IgD-negative memory B cell (primary cell): ENCODE results near the gene PHF3. TPM values are rescaled to one million over a fixed set of nuclear protein-coding genes. Genes with fewer than 3 reads are reported as not detected.
"Not testable (repeated sequence)": the region's sequence is repeated elsewhere in the genome, so short reads cannot be mapped to it uniquely, and the experiment has no call there.

Experiments
- H3K27ac Mint-ChIP-seq, 3 donors: one replicate each; pipeline ENCODE4 v1.8.0; 2020 to 2022; ENCODE audit warnings: mild to moderate bottlenecking in 3 of 3, mixed read lengths in 3 of 3, moderate library complexity in 1 of 3
- H3K27me3 Mint-ChIP-seq: one replicate; pipeline ENCODE4 v1.8.0; 2021; ENCODE audit warnings: mixed read lengths
- H3K36me3 Mint-ChIP-seq: one replicate; pipeline ENCODE4 v1.8.0; 2020; ENCODE audit warnings: mild to moderate bottlenecking, mixed read lengths
- H3K4me1 Mint-ChIP-seq, 3 donors: one replicate each; pipeline ENCODE4 v1.8.0; 2020 to 2022; ENCODE audit warnings: mixed read lengths in 3 of 3, mild to moderate bottlenecking in 1 of 3
- H3K4me3 Mint-ChIP-seq, 4 donors: one replicate each; pipeline ENCODE4 v1.8.0; 2020 to 2022; ENCODE audit warnings: mild to moderate bottlenecking in 4 of 4, mixed read lengths in 4 of 4, moderate library complexity in 3 of 4
- H3K9me3 Mint-ChIP-seq, 3 donors: one replicate each; pipeline ENCODE4 v1.8.0; 2020 to 2021; ENCODE audit warnings: mixed read lengths in 3 of 3, mild to moderate bottlenecking in 1 of 3
- polyA plus RNA-seq: library from polyadenylated mRNA; unstranded; fragments of 300-500 nt; fragmentation: Illumina TruSeq; gene quantifications from one replicate; pipeline ENCODE4 v1.2.3, GENCODE V29; 2021

Gene PHF3
- polyA plus RNA-seq, 1 donor from 2014 or later: 36.6 TPM

GRCh38 chr6:63750400-63750799, 114.8 kb downstream of the PHF3 start:
- peaks cover 0 to 10% (median 5%) of the 10 kb centered on the region in 3 donors for H3K9me3 Mint-ChIP-seq
- no peak overlapping the region for H3K4me3 Mint-ChIP-seq
- peaks cover 4% of the 10 kb centered on the region for H3K36me3 Mint-ChIP-seq
- no peaks in the 10 kb centered on the region for H3K4me1 Mint-ChIP-seq
- H3K27ac Mint-ChIP-seq: no peak overlapping the region
- H3K27me3 Mint-ChIP-seq: peaks cover 5% of the 10 kb centered on the region

DNA sequence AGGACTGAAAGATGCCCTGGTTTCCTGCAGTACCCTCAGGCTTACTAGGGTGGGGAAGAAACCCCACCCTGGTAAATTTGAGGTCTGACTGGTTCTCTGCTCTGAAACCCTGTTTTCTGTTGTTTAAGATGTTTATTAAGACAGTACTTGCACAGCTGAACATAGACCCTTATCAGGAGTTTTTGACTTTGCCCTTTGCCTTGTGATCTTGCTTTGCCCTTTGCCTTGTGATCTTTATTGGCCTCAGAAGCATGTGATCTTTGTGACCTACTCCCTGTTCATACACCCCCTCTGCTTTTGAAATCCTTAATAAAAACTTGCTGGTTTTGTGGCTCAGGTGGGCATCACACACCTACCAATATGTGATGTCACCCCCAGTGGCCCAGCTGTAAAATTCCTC, 121.7 kb downstream of the PHF3 start:
- peaks cover 2 to 15% (median 4%) of the 10 kb centered on the region in 3 donors for H3K9me3 Mint-ChIP-seq
- H3K4me3 Mint-ChIP-seq, H3K36me3 Mint-ChIP-seq, H3K4me1 Mint-ChIP-seq, H3K27ac Mint-ChIP-seq, H3K27me3 Mint-ChIP-seq: not testable (repeated sequence)

- Mint-ChIP-seq H3K4me3 (no peak overlapping the region), H3K4me1 (no peaks in the 10 kb centered on the region), H3K9me3 (peaks cover 2 to 15% (median 4%) of the 10 kb centered on the region in 3 donors), H3K36me3 (peaks cover 5% of the 10 kb centered on the region), H3K27me3 (peaks cover 2% of the 10 kb centered on the region), H3K27ac (no peak overlapping the region)
These were observed 122.2 kb downstream of the PHF3 start for GRCh38 chr6:63757826-63758225.

GRCh38 chr6:63759605-63760105, 124.1 kb downstream of the PHF3 start:
- H3K4me1 Mint-ChIP-seq: no peaks in the 10 kb centered on the region
- H3K27me3 Mint-ChIP-seq: peaks cover 2% of the 10 kb centered on the region
- H3K4me3 Mint-ChIP-seq: no peak overlapping the region
- H3K36me3 Mint-ChIP-seq: peaks cover 5% of the 10 kb centered on the region
- peaks cover 0 to 15% (median 4%) of the 10 kb centered on the region in 3 donors for H3K9me3 Mint-ChIP-seq
- no peak overlapping the region for H3K27ac Mint-ChIP-seq

GRCh38 chr6:63760199-63760598, 124.6 kb downstream of the PHF3 start:
- H3K4me1 Mint-ChIP-seq: no peaks in the 10 kb centered on the region
- H3K27me3 Mint-ChIP-seq: peaks cover 2% of the 10 kb centered on the region
- H3K36me3 Mint-ChIP-seq: peaks cover 5% of the 10 kb centered on the region
- no peak overlapping the region for H3K27ac Mint-ChIP-seq
- H3K4me3 Mint-ChIP-seq: no peak overlapping the region
- peaks cover 0 to 10% (median 4%) of the 10 kb centered on the region in 3 donors for H3K9me3 Mint-ChIP-seq

DNA sequence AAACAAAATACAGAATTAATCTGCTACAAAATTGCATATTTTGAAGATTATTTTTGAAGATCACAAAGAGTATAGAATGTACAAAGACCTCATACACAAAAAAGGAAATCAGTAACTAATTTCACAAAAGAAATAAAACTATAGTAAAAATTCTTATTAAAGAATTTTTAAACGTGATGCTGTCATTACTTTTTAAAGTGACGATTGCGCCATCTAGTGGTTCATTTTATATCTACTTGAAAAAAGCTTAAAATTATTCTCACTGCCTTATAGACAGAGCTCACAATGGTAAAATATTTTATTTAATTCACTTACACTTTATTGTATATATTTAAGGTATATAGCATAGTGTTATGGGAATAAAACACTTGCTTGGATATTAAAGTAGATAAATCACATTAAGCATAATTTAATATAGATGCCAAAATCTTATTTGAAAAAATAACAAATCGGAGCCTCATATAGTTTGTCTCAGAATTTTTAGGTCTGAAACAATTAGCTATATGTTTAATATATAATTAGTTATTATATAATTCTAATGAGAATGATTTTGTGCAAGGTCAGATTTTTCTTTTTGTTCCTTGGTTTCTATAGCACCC, 128.8 kb downstream of the PHF3 start:
- Mint-ChIP-seq H3K4me1 (no peaks in the 10 kb centered on the region), H3K4me3 (no peak overlapping the region), H3K27ac (no peak overlapping the region), H3K36me3 (no peaks in the 10 kb centered on the region), H3K9me3 (no peaks in the 10 kb centered on the region), H3K27me3 (no peaks in the 10 kb centered on the region)

Other genes with a start within 250 kb of the PHF3 start
- gene PTP4A1, start 63.3 kb upstream of the PHF3 start, polyA plus RNA-seq: 69.5 TPM